Fibroblast of lung (primary cell): Measurements from ENCODE around the gene SPATS1. TPM values are rescaled to one million over a fixed set of nuclear protein-coding genes. Genes with fewer than 3 reads are reported as not detected.

Source experiments
- DNase-seq, 2 donors: peaks; one replicate each; pipeline versions ENCODE4 v3.0.0 to v3.0.0-alpha.2; 2010; ENCODE audit warnings: low read depth in 2 of 2
- H2AFZ ChIP-seq: 2 replicates; pipeline ENCODE4 v1.5.1; 2012; ENCODE audit warnings: low read length, control low read depth, inconsistent platforms
- H3K27ac ChIP-seq: 2 replicates; pipeline ENCODE4 v1.5.1; 2011; ENCODE audit warnings: low read length, control low read depth; ENCODE audit not compliant: insufficient read depth
- H3K27me3 ChIP-seq: 2 replicates; pipeline ENCODE4 v1.5.1; 2011; ENCODE audit warnings: mild to moderate bottlenecking, low read length; ENCODE audit not compliant: control insufficient read depth, insufficient read depth
- H3K36me3 ChIP-seq: 2 replicates; pipeline ENCODE4 v1.5.1; 2011; ENCODE audit warnings: low read length; ENCODE audit not compliant: control insufficient read depth, insufficient read depth
- H3K4me1 ChIP-seq: 2 replicates; pipeline ENCODE4 v1.5.1; 2011; ENCODE audit warnings: low read length; ENCODE audit not compliant: control insufficient read depth, insufficient read depth; ENCODE audit errors: extremely low read depth
- H3K4me2 ChIP-seq: 2 replicates; pipeline ENCODE4 v1.5.1; 2011; ENCODE audit warnings: low read length, control low read depth; ENCODE audit not compliant: insufficient read depth; ENCODE audit errors: extremely low read depth
- H3K4me3 ChIP-seq, 4 experiments: fragments of 200-600 bp in 1 of 4; sonication (generic) in 1 of 4; replicated peaks in 1 of 4; 2 replicates each; pipeline ENCODE4 v1.5.1; 2011 to 2016; ENCODE audit warnings: low read length in 4 of 4, low read depth in 3 of 4, mild to moderate bottlenecking in 3 of 4, control low read depth in 2 of 4, inconsistent platforms in 1 of 4, mixed read lengths in 1 of 4; ENCODE audit not compliant: insufficient read depth in 1 of 4; ENCODE audit errors: control extremely low read depth in 1 of 4
- H3K79me2 ChIP-seq: 2 replicates; pipeline ENCODE4 v1.5.1; 2012; ENCODE audit warnings: mild to moderate bottlenecking, low read length, inconsistent platforms; ENCODE audit not compliant: control insufficient read depth, insufficient read depth
- H3K9ac ChIP-seq: 2 replicates; pipeline ENCODE4 v1.5.1; 2011; ENCODE audit warnings: mild to moderate bottlenecking, low read length, control low read depth; ENCODE audit not compliant: insufficient read depth
- H3K9me3 ChIP-seq: 2 replicates; pipeline ENCODE4 v1.5.1; 2012; ENCODE audit warnings: low read depth, low read length; ENCODE audit not compliant: control insufficient read depth, insufficient read depth
- H4K20me1 ChIP-seq: 2 replicates; pipeline ENCODE4 v1.5.1; 2011; ENCODE audit warnings: low read length; ENCODE audit not compliant: control insufficient read depth, insufficient read depth; ENCODE audit errors: extremely low read depth
- EZH2 ChIP-seq: IDR thresholded peaks from 2 replicates; pipeline ENCODE4 v1.5.1; 2012; ENCODE audit warnings: low read length, control low read depth, mild to moderate bottlenecking; ENCODE audit errors: missing control alignments
- polyA plus RNA-seq, 2 donors: library from polyadenylated mRNA; depleted of rRNA in 1 of 2; stranded (reverse) in 1 of 2; unstranded in 1 of 2; fragments of >200 nt; gene quantifications; 2 replicates each; pipeline ENCODE4 v1.2.1, GENCODE V29; 2011 to 2012; ENCODE audit warnings: missing spikeins in 1 of 2
- total RNA-seq: library from RNA; depleted of rRNA; stranded (reverse); fragments of >200 nt; gene quantifications from 2 replicates; pipeline ENCODE4 v1.2.1, GENCODE V29; 2014
- TF ChIP-seq, protein P1 (sequence below), 2 donors: IDR thresholded peaks in 1 of 2; conservative IDR thresholded peaks in 1 of 2; 1 replicate in 1 of 2; 2 replicates in 1 of 2; pipeline ENCODE4 v1.5.1; 2011 to 2012; ENCODE audit warnings: low read length in 2 of 2, control low read depth in 1 of 2, inconsistent platforms in 1 of 2, low read depth in 1 of 2, mild to moderate bottlenecking in 1 of 2

SPATS1 gene
- total and polyA plus RNA-seq, 2 donors (not counting 1 experiment from before 2014, with no cell fraction given): under 0.01 TPM; not detected in 1

DNA sequence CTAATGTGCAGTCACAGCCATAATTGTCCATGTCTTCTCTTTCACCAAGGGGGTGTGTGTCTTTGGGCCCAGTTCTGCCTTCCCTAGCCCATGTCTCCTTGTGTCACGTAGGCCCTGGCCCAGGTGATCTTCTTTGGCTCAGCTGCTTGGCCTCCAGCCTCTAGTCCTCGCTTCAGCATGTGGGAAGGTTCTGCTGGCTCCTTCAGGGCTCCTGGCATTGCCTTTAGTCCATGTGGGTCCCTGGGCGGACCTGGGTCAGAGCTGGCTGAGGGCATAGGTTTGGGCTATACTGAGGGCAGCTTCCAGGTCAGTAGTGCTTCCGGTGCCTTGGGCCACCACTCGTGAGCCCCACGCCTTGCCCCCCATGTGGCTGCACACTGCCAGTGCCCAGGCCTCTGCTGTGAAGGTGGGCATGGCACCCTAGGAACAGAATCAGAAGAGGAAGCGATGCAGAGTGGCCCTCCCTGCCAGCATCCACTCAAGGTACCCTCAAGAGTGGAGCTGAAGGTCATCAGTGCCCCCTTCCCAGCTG, 42.1 kb upstream of the SPATS1 start:
- Histone ChIP-seq H4K20me1 (no peaks in the 10 kb centered on the region), H3K79me2 (no peaks in the 10 kb centered on the region), H3K9me3 (no peaks in the 10 kb centered on the region), H3K4me1 (no peaks in the 10 kb centered on the region), H3K36me3 (peaks cover 25% of the 10 kb centered on the region), H3K27me3 (peaks cover 27% of the 10 kb centered on the region), H3K4me2 (no peak overlapping the region), H3K27ac (no peak overlapping the region), H2AFZ (no peak overlapping the region), H3K9ac (no peak overlapping the region), H3K4me3 (no peak overlapping the region)
- no peak for DNase-seq
- TF ChIP-seq, protein P1, sequence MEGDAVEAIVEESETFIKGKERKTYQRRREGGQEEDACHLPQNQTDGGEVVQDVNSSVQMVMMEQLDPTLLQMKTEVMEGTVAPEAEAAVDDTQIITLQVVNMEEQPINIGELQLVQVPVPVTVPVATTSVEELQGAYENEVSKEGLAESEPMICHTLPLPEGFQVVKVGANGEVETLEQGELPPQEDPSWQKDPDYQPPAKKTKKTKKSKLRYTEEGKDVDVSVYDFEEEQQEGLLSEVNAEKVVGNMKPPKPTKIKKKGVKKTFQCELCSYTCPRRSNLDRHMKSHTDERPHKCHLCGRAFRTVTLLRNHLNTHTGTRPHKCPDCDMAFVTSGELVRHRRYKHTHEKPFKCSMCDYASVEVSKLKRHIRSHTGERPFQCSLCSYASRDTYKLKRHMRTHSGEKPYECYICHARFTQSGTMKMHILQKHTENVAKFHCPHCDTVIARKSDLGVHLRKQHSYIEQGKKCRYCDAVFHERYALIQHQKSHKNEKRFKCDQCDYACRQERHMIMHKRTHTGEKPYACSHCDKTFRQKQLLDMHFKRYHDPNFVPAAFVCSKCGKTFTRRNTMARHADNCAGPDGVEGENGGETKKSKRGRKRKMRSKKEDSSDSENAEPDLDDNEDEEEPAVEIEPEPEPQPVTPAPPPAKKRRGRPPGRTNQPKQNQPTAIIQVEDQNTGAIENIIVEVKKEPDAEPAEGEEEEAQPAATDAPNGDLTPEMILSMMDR (conservative IDR thresholded peaks at IDR 0.05 in 1 of 2, IDR thresholded peaks at IDR 0.05 in 1 of 2; ENCODE audit: low read depth in 1 of 2, low read length in 2 of 2): no peak
- no peak for TF ChIP-seq EZH2

DNA sequence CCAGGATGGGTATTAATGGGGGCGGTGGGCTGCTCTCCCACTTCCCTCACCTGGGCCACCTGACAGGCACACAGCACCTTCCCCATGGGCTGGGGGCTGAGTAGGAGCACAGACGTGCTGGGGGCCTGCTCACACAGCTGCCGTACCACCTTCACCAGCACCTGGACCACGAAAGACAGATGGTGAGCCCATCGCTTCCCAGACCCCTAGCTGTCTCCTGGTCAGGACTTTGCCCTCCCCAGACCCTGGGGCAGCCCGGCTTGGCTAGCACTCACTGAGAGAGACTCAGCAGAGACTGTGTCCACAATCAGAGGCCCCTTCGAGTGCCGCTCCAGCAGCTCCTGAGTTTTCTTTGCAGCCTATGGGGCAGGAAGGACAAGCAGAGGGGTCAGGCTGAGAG, 41.3 kb upstream of the SPATS1 start:
- no peak overlapping the region for H3K4me3 ChIP-seq
- no peak overlapping the region for H2AFZ ChIP-seq
- H3K79me2 ChIP-seq: no peaks in the 10 kb centered on the region
- no peak overlapping the region for H3K4me2 ChIP-seq
- no peaks in the 10 kb centered on the region for H3K4me1 ChIP-seq
- no peaks in the 10 kb centered on the region for H3K9me3 ChIP-seq
- peaks cover 29% of the 10 kb centered on the region for H3K36me3 ChIP-seq
- no peak for DNase-seq
- TF ChIP-seq EZH2: no peak
- TF ChIP-seq, protein P1 (conservative IDR thresholded peaks at IDR 0.05 in 1 of 2, IDR thresholded peaks at IDR 0.05 in 1 of 2; ENCODE audit: low read depth in 1 of 2, low read length in 2 of 2): no peak
- peaks cover 20% of the 10 kb centered on the region for H3K27me3 ChIP-seq
- H3K27ac ChIP-seq: no peak overlapping the region
- H4K20me1 ChIP-seq: no peaks in the 10 kb centered on the region
- no peak overlapping the region for H3K9ac ChIP-seq

DNA sequence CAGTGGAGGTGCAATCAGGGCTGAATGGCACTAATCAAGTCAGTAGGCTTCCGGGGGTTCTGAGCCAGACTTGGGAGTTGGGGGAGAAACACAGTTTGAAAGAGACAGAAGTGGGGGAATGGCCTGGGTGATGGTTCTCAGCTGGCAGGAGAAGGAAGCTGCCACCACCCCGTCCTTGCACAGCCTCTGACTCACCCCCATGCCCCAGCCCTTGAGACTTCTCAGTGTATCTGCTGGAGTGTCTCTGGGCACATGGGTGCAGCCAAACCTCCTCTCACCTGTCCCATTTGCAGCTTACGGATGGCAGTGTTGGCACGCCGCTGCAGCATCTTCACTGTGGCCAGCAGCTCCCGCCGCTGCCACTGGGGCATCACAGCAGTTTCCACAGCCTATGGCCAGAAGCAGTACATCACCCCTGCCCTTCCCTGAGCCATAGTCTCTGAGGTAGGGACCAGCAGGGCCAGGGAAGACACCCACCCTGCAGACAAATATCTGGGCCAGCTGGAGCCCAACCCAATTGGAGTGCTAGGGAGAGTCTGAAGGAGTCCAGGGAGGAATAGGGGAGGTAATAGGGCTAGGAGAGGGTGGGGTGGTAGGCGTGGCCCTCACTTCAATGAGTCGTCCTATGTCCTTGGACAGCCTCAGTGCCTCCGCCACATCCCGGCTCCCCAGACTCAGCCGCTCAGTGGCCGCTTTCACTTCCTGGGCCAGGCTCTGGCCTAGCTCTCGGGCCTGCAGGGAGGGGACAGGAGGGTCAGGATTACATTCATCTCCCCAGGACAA, 40.5 kb upstream of the SPATS1 start:
- H3K4me1 ChIP-seq: no peaks in the 10 kb centered on the region
- H3K27me3 ChIP-seq: peaks cover 11% of the 10 kb centered on the region
- no peak overlapping the region for H2AFZ ChIP-seq
- H3K4me2 ChIP-seq: no peak overlapping the region
- no peak for DNase-seq
- H3K36me3 ChIP-seq: peaks cover 32% of the 10 kb centered on the region
- no peaks in the 10 kb centered on the region for H3K79me2 ChIP-seq
- TF ChIP-seq EZH2: no peak
- TF ChIP-seq, protein P1 (conservative IDR thresholded peaks at IDR 0.05 in 1 of 2, IDR thresholded peaks at IDR 0.05 in 1 of 2; ENCODE audit: low read depth in 1 of 2, low read length in 2 of 2): no peak
- no peaks in the 10 kb centered on the region for H3K9me3 ChIP-seq
- H3K4me3 ChIP-seq: no peak overlapping the region
- no peak overlapping the region for H3K9ac ChIP-seq
- H4K20me1 ChIP-seq: no peaks in the 10 kb centered on the region
- H3K27ac ChIP-seq: no peak overlapping the region
